ENCODE data around the gene UGT1A1. TPM values are rescaled to one million over a fixed set of nuclear protein-coding genes. Genes with fewer than 3 reads are reported as not detected.

UGT1A1 gene
- total RNA-seq, 2 donors from 2014 or later: not detected

DNA sequence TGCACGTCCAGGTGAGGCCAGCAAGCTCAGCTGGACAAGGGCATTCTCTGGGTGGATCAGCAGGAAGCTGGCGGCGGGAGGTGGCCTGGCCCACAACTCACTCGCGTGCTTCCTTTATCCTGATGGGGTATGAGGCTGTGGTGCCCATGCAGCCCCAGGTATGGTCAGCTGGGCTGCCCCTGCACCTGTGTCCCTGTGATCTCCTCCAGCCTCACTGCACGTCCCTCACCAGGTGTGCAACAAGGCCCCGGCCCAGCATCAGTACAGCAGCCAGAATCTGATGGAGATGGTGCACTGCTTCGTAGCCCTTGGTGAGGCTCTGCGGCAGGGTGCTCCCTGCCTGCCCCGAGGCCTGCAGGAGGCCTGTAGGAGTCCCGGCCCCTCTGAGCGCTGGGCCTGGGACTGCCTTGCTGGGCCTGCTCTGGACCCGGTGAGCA, 35.7 kb downstream of the UGT1A1 start:
- ATAC-seq: peak in 1 of 2 donors; percentile 9
- no peak overlapping the region for H3K27ac Mint-ChIP-seq
- peaks cover 0 to 3% of the 10 kb centered on the region in 2 donors for H3K4me1 Mint-ChIP-seq (ENCODE audit: low read depth in 2 of 2)
- DNase-seq (ENCODE audit: low spot score): peak; percentile 60
- H3K4me3 Mint-ChIP-seq: no peak overlapping the region
- H3K36me3 Mint-ChIP-seq: no peaks in the 10 kb centered on the region
- H3K9me3 Mint-ChIP-seq: no peaks in the 10 kb centered on the region
- H3K27me3 Mint-ChIP-seq: peaks cover 5 to 7% of the 10 kb centered on the region in 2 donors

DNA sequence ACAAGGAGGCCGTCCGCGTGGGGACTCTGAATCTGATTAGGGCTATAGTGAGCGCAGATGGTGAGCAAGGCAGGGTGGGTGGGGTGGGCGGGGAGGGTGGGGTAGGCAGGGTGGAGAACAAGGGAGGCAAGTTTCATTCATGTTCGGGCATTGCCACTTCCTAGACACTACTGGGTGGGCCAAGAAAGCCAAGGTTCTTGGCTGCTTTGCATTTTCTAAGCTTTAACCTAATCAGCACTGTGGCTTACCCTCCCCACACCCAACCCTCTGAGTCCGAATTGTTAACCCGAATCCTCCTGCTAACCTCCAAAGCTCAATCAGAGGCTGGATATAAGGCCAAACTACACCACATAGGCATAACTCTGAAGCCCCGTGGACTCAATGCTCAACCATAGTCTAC, 36.2 kb downstream of the UGT1A1 start:
- no peak overlapping the region for H3K4me3 Mint-ChIP-seq
- H3K27ac Mint-ChIP-seq: no peak overlapping the region
- H3K9me3 Mint-ChIP-seq: no peaks in the 10 kb centered on the region
- DNase-seq (ENCODE audit: low spot score): no peak
- H3K36me3 Mint-ChIP-seq: no peaks in the 10 kb centered on the region
- H3K4me1 Mint-ChIP-seq (ENCODE audit: low read depth in 2 of 2): peaks cover 0 to 3% of the 10 kb centered on the region in 2 donors
- no peak for ATAC-seq
- peaks cover 5 to 9% of the 10 kb centered on the region in 2 donors for H3K27me3 Mint-ChIP-seq

DNA sequence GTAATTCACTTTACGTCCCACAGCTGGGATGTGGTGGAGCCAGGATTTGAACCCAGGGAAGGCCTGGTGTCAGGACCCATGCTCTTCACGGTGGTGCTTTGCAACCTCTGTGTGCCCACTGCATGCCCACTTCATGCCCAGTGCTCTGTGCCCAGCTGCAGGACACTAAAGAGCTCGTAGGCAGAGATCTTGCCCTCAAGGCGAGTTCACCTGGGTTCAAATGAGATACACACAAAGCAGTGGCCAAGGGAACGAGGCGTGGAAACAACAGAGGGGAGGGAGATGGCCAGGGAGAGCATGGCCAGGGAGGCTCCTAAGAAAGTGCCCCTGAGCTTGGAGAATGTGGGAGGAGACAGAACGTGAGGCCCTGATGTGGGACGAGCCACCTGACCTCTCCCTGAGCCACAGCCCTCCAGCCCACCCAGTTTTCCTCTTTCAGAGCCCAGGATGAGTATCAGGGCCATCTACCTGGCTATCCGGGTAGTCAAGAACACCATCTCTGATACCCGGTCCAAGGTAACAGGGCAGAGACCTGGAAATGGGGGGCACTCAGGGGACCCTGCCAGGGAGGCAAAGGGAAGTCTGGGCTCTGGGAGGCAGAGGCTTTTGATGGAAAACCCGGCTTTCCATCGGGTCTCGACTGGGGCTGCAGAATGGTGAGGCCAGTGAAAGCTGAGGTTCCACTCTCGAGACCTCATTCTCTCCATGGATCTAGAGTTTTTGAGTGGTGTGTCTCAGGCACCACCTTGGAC, 38.4 kb downstream of the UGT1A1 start:
- no peak for ATAC-seq
- Mint-ChIP-seq H3K4me1 (ENCODE audit: low read depth in 2 of 2) (peaks cover 0 to 3% of the 10 kb centered on the region in 2 donors), H3K4me3 (no peak overlapping the region), H3K36me3 (no peaks in the 10 kb centered on the region), H3K27me3 (peaks cover 10 to 17% of the 10 kb centered on the region in 2 donors), H3K27ac (no peak overlapping the region), H3K9me3 (no peaks in the 10 kb centered on the region)
- DNase-seq (ENCODE audit: low spot score): peak; percentile 45

DNA sequence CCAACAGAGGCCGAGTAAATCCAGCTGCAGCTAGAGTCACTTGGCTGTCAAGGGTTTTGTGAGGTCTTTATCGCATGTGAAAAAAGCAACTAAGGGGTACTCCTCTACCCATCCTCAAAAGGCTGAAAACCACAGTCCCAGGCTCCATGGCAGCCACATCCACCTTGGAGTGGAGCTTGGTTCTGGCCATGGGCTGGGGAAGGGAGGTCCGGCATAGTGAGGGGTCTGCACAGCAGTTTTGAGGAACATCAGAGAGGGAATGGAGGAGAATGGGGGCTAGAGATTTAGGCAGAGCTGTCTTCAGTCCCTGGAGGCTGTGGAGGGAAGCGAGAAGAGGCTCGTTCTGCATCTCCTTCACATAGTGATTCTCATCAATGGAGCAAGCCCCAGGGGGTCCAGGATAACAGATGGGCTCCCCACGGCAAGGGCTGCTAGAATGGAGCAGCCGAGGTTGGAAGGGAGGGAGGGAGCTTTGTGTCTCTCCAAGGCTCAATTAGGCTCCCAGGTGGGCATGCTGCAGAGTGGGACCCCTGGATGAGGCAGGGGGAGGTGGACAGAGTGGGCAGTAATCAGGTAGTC, 39.1 kb downstream of the UGT1A1 start:
- H3K27me3 Mint-ChIP-seq: peaks cover 10 to 19% of the 10 kb centered on the region in 2 donors
- H3K36me3 Mint-ChIP-seq: no peaks in the 10 kb centered on the region
- H3K27ac Mint-ChIP-seq: no peak overlapping the region
- no peak for ATAC-seq
- no peaks in the 10 kb centered on the region for H3K9me3 Mint-ChIP-seq
- no peak overlapping the region for H3K4me3 Mint-ChIP-seq
- H3K4me1 Mint-ChIP-seq (ENCODE audit: low read depth in 2 of 2): peaks cover 0 to 3% of the 10 kb centered on the region in 2 donors
- DNase-seq (ENCODE audit: low spot score): peak; percentile 42

DNA sequence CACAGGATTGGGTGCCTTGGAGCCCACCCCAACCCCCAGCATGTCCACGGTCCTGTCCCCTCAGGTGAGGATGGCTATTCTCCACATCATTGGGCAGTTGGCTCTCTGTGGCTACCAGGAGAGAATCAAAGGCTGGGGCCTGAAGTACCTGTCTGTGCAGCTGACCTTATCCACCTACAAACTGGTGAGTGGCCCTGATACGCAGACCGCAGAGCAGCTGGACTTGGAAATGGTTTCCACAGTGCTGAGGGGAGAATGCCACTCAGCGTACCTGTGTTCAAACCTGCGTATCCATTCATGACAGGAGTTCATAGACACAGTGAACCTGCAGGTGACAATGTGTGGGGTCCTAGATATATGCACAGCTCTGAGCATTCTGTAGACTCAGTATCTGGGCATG, 39.6 kb downstream of the UGT1A1 start:
- DNase-seq (ENCODE audit: low spot score) (peak; percentile 37), ATAC-seq (no peak)
- peaks cover 10 to 24% of the 10 kb centered on the region in 2 donors for H3K27me3 Mint-ChIP-seq
- H3K4me3 Mint-ChIP-seq: no peak overlapping the region
- H3K36me3 Mint-ChIP-seq: no peaks in the 10 kb centered on the region
- H3K4me1 Mint-ChIP-seq (ENCODE audit: low read depth in 2 of 2): peaks cover 0 to 3% of the 10 kb centered on the region in 2 donors
- H3K27ac Mint-ChIP-seq: no peak overlapping the region
- H3K9me3 Mint-ChIP-seq: no peaks in the 10 kb centered on the region

DNA sequence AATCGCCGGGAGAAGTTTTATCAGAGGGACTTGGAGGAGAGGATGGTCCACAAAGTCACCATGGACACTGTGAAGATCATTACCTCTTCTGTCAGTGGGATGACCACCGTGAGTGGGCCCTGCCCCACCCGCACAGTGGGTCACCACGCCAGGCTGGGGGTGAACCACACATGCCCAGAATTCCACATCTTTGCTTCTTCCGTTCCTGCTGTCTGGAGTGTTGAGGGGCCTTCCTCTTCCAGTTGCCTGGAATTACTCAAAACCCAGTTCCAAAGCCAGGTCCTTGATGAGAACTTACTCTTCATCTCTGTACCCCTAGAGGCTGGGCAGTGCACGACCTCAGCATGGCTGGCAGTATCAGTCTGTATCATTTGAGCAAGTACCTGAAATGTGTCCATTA, 40.1 kb downstream of the UGT1A1 start:
- peaks cover 13 to 29% of the 10 kb centered on the region in 2 donors for H3K27me3 Mint-ChIP-seq
- no peak for DNase-seq (ENCODE audit: low spot score)
- no peaks in the 10 kb centered on the region for H3K9me3 Mint-ChIP-seq
- peaks cover 0 to 3% of the 10 kb centered on the region in 2 donors for H3K4me1 Mint-ChIP-seq (ENCODE audit: low read depth in 2 of 2)
- no peak overlapping the region for H3K4me3 Mint-ChIP-seq
- no peak overlapping the region for H3K27ac Mint-ChIP-seq
- no peaks in the 10 kb centered on the region for H3K36me3 Mint-ChIP-seq
- no peak for ATAC-seq

DNA sequence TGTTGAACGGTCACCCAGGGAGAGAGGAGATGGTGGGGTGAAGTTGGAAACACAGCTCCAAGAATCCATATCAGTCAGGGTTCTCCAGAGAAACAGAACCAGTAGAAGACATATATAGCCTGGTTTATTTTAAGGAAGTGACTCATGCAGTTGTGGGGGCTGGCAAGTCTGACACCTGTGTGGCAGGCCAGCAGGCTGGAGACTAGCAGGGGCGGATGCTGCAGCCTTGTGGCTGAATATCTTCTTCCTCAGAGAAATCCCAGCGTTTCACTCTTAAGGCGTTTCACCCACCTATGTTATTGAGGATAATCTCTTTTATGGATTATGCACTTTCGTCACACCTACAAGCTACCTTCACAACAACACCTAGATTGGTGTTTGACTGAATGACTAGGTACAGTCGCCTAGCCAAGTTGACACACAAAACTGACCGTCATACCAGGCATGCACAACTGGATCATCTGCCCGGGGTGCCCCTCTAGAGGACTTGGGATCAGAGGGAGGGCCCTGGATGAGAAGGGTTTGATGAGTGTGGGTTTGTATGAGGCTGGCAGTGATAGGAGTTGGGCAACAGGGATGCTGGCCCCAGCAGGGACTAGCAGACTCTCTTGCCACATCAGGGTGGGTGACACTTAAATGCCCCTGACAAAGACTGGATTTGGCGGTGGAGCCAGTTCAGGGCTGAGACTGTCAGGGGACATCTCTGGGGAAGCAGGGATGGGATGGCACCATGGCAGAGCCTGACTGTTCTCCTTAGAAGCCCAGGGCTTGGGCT, 41.5 kb downstream of the UGT1A1 start:
- Mint-ChIP-seq H3K9me3 (no peaks in the 10 kb centered on the region), H3K27me3 (peaks cover 13 to 42% of the 10 kb centered on the region in 2 donors), H3K4me3 (no peak overlapping the region), H3K36me3 (no peaks in the 10 kb centered on the region), H3K27ac (no peak overlapping the region), H3K4me1 (ENCODE audit: low read depth in 2 of 2) (peaks cover 0 to 3% of the 10 kb centered on the region in 2 donors)
- DNase-seq (ENCODE audit: low spot score) (no peak), ATAC-seq (peak in 1 of 2 donors; percentile 53)

DNA sequence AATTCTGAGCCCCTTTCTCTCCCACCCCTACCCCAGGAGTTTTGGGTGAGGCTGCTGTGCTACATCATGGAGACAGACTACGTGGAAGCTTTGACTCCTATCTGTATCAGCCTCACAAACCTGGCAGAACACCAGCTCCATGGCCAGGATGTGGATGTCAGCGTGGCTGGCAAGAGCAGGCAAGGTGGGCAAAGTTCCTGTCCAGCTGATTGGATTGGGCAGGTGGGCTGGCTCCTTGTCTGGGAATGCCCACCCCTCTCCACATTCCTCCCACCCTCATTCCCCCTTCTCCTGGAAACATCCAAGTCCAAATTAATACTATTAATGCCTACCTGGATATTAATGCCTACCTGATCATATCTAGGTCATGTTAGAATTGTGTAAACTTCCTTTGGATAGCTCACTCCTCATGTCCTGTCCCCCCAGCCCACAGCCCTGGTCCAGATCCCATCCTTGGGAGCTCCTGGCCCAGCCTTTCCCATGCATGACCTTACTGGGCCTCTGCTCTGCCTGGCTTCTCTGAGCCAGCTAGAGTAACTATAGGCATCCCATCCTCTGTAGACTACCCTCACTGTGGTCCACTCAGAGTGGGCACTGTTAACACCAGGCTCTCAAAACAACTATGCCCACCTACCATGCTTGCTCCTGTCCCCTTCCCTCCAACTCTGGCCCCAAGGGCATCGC, 42.2 kb downstream of the UGT1A1 start:
- H3K9me3 Mint-ChIP-seq: no peaks in the 10 kb centered on the region
- DNase-seq (ENCODE audit: low spot score) (no peak), ATAC-seq (peak; percentile 24 to 29)
- H3K27me3 Mint-ChIP-seq: peaks cover 13 to 42% of the 10 kb centered on the region in 2 donors
- no peak overlapping the region for H3K4me3 Mint-ChIP-seq
- H3K36me3 Mint-ChIP-seq: no peaks in the 10 kb centered on the region
- peaks cover 0 to 3% of the 10 kb centered on the region in 2 donors for H3K4me1 Mint-ChIP-seq (ENCODE audit: low read depth in 2 of 2)
- no peak overlapping the region for H3K27ac Mint-ChIP-seq

DNA sequence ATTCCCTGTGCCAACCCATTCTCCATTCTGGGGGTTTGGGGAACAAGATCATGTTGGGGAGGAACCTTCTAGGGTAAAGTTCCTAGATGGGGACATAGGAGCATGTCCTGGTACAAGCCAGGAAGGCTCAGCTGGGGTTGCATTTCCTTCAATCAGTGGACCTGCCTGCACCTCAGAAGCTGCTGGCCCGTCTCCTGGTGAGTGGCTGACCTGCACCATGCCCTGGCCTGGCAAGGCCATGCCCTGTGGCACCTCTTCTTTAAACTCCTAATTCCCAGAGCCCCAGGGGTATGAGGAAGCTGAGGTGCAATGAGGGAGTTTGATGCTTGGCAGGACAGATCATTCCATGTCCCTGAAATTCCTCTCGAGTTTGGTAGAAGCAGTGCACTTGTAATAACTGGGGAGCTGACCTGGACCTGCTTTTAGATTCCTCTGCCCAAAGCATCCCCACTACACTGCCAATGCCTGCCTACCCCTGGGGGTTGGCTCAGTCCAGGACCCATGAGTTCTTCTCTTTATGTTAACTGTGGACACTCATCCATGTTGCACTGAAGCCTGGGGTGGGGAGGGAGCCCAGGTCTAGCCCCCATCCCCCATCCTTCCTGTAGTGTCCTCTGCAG, 43.3 kb downstream of the UGT1A1 start:
- Mint-ChIP-seq H3K27me3 (peaks cover 12 to 42% of the 10 kb centered on the region in 2 donors), H3K4me1 (ENCODE audit: low read depth in 2 of 2) (peaks cover 0 to 3% of the 10 kb centered on the region in 2 donors), H3K4me3 (no peak overlapping the region), H3K9me3 (no peaks in the 10 kb centered on the region), H3K27ac (no peak overlapping the region), H3K36me3 (no peaks in the 10 kb centered on the region)
- DNase-seq (ENCODE audit: low spot score) (no peak), ATAC-seq (no peak)

DNA sequence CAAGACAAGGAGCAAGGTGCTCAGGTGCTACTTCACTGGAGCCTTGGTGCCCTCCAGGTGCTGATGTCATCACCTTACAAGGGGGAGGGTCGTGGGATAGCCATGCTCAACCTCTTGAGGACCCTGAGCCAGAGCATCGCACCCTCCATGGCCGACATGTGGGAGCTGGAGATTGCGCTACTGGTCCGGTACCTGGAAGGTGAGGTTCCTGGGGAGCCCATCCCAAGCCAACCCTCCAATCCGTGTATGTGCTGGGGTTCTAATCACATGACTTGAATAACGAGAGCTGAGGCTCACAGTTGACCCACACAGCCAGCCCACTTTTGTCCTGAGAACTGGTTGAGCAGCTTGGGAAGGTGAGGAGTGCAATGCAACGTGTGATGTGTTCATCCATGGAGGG, 43.9 kb downstream of the UGT1A1 start:
- H3K27ac Mint-ChIP-seq: no peak overlapping the region
- no peak for DNase-seq (ENCODE audit: low spot score)
- no peaks in the 10 kb centered on the region for H3K9me3 Mint-ChIP-seq

DNA sequence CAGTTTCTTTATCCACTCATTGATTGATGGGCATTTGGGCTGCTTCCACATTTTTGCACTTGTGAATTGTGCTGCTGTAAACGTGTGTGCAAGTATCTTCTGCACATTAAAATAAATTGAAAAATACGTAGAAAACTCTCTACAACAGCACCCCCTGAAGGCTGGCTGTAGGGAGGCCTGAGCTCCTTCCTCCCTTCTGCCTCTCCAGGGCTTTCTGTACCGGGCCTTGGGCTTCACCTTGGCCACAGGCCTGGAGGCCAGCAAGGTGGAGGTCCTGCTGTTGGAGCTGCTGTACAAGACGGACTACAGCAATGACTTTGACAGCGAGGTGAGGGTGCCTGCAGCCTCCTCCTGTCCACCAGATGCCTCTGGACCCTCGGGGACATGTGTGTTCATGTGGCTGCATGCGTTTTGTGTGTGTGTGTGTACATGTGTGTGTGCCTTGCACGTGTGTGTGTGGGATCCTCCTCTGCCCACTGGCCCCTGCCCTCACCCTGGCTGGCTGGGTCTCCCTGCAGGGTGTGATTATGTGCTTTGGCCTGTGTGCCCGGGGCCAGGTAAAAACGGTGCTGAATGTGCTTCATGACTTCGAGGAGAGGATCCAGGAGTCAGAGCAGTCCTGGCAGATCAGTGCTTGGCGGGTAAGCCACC, 47.3 kb downstream of the UGT1A1 start:
- ATAC-seq (no peak), DNase-seq (ENCODE audit: low spot score) (peak; percentile 60)
- Mint-ChIP-seq H3K27ac (no peak overlapping the region), H3K36me3 (no peaks in the 10 kb centered on the region), H3K4me3 (no peak overlapping the region), H3K9me3 (no peaks in the 10 kb centered on the region), H3K27me3 (peaks cover 17 to 40% of the 10 kb centered on the region in 2 donors), H3K4me1 (ENCODE audit: low read depth in 2 of 2) (no peaks in the 10 kb centered on the region)

More for the DNA sequence above, 43.9 kb downstream of the UGT1A1 start:
- Mint-ChIP-seq H3K36me3 (no peaks in the 10 kb centered on the region), H3K4me3 (no peak overlapping the region), H3K27me3 (peaks cover 11 to 42% of the 10 kb centered on the region in 2 donors), H3K4me1 (ENCODE audit: low read depth in 2 of 2) (peaks cover 0 to 3% of the 10 kb centered on the region in 2 donors)
- ATAC-seq: no peak

DNA sequence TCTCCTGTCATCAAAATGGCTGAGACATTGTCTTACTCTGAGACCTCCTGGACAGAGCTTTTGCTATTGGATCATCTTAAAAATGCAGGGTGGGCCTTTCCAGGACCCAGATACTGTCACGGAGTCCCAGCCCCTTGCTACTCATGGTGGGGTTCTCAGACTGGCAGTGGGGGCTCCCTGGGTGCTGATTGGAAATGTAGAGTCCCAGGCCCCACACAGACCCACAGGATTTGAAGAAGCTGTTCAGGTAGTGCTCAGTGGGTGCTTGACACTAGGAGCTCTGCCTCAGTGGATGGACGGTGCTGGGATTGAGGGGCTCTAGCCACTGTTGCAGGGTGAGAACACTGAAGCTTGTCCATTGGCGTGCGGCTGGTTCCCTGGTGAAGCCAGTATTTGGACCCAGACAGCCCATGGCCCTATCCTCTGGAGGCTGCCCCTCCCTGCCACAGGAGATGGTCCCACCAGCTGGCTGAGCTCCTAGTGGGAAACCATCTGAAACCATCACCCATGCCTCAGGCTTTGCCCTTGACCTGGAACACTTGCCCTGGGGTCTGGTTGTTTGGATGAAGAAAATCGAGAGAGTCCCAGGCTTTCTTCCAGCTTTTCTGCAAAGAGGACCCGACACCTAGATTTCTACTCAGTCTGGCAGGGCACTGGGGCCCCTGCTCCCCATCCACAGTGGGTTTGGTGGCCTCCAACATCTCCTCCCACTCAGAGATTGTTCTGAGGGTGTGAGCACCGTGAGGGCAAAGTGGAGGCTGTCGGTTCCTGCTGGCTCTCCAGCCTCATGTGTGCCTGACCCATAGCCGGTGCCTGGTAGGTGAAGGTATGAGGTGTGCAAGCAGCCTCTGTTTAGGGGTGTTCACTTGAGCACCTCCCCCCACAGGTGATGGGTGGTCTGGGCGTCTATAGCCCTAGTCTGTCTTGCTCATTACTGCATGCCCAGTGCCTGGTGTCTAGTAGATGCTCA, 48.2 kb downstream of the UGT1A1 start:
- Mint-ChIP-seq H3K36me3 (no peaks in the 10 kb centered on the region), H3K4me1 (ENCODE audit: low read depth in 2 of 2) (no peaks in the 10 kb centered on the region), H3K27me3 (peaks cover 18 to 32% of the 10 kb centered on the region in 2 donors), H3K27ac (no peak overlapping the region), H3K9me3 (no peaks in the 10 kb centered on the region), H3K4me3 (no peak overlapping the region)
- DNase-seq (ENCODE audit: low spot score) (peak; percentile 42), ATAC-seq (no peak)

All from natural killer cell treated with Interleukin-12 subunit alpha and Interleukin-12 subunit beta and Interleukin-15 and Interleukin-18, amount 100 ng/mL, for 72 hours (primary cell).